Measurements from ENCODE around the gene BNC2. TPM values are rescaled to one million over a fixed set of nuclear protein-coding genes. Genes with fewer than 3 reads are reported as not detected.

Gene BNC2
- total RNA-seq, 1 experiment from 2014 or later: 43.6 TPM

GRCh38 chr9:16654596-16655126 lies 215.8 kb downstream of the BNC2 start:
- Histone ChIP-seq H2BK120ac (ENCODE audit: low read depth, low read length, poor library complexity, severe bottlenecking) (no peak overlapping the region), H3K9ac (ENCODE audit: extremely low read depth, insufficient read length, low read length) (no peak overlapping the region), H3K4me2 (ENCODE audit: insufficient read depth, insufficient read length, low read length) (no peak overlapping the region), H3K23ac (ENCODE audit: insufficient read length, low read depth, low read length) (no peak overlapping the region), H2BK15ac (ENCODE audit: low read depth, low read length) (no peak overlapping the region), H4K5ac (ENCODE audit: insufficient read length, low read depth, low read length) (no peak overlapping the region), H3K18ac (ENCODE audit: insufficient read length, low read depth, low read length) (no peak overlapping the region), H4K20me1 (ENCODE audit: control insufficient read depth, insufficient read depth, insufficient read length) (no peaks in the 10 kb centered on the region), H3T11ph (ENCODE audit: low read length) (no peak overlapping the region), H2BK5ac (ENCODE audit: insufficient read length, low read length) (no peak overlapping the region), H3K27ac (ENCODE audit: insufficient read length, low read depth, low read length) (no peak overlapping the region), H3K4ac (ENCODE audit: low read depth, low read length) (no peak overlapping the region), H3K79me2 (ENCODE audit: insufficient read depth, low read length) (no peaks in the 10 kb centered on the region), H3K23me2 (ENCODE audit: insufficient read length, low read depth, low read length, poor library complexity, severe bottlenecking) (no peaks in the 10 kb centered on the region), H2BK20ac (ENCODE audit: low read depth, low read length, poor library complexity, severe bottlenecking) (no peak overlapping the region), H3K79me1 (ENCODE audit: insufficient read depth, low read depth, low read length, poor library complexity, severe bottlenecking) (no peaks in the 10 kb centered on the region), H3K4me1 (ENCODE audit: insufficient read depth, low read length) (peaks cover 13% of the 10 kb centered on the region), H2AK5ac (ENCODE audit: insufficient read length, low read length) (no peak overlapping the region), H4K8ac (replicated peaks; ENCODE audit: insufficient read length, low read depth, low read length) (no peak overlapping the region), H2AFZ (ENCODE audit: low read length) (no peak overlapping the region), H3K56ac (ENCODE audit: insufficient read length, low read depth, low read length) (no peak overlapping the region), H2BK12ac (ENCODE audit: insufficient read length, low read depth, low read length) (no peak overlapping the region), H3K27me3 (ENCODE audit: insufficient read depth, low read length) (no peaks in the 10 kb centered on the region), H3K9me3 (ENCODE audit: control insufficient read depth, low read depth, low read length) (no peaks in the 10 kb centered on the region), H4K91ac (ENCODE audit: insufficient read length, low read depth, low read length) (no peak overlapping the region), H3K14ac (ENCODE audit: insufficient read depth, low read length) (no peak overlapping the region)
- no peak for TF ChIP-seq CTCF (conservative IDR thresholded peaks at IDR 0.05)
- Mint-ChIP-seq H3K36me3 (ENCODE audit: insufficient read depth in 1 of 3, low read depth in 3 of 3) (no peaks in the 10 kb centered on the region; a peak in 1 of 7 replicates), H3K27me3 (ENCODE audit: low read depth) (no peaks in the 10 kb centered on the region), H3K9me3 (no peaks in the 10 kb centered on the region), H3K27ac (peak overlapping the region; percentile 2 to 66 (median 62); a peak in 4 of 7 replicates), H3K4me3 (no peak overlapping the region), H3K4me1 (peaks cover 60 to 76% of the 10 kb centered on the region in 2 experiments)
- no CpG with 5 or more reads among the region's 3 CpGs for WGBS (ENCODE audit: extremely low coverage, insufficient read length, low lambda C conversion rate)
- DNase-seq: no peak

Data from H9 (cell line).